Prostate gland (tissue), 2 donors: ENCODE data around the gene CYTH4.

Experiments used
- CTCF ChIP-seq, 4 experiments: fragments of 200-600 bp in 2 of 4; fragments of 450-650 bp in 2 of 4; sonication (generic) in 2 of 4; IDR thresholded peaks; 1 replicate in 3 of 4; 2 replicates in 1 of 4; pipeline ENCODE4 v1.5.1; 2016 to 2019; ENCODE audit warnings: antibody characterized with exemption in 4 of 4, mild to moderate bottlenecking in 2 of 4, moderate library complexity in 2 of 4
- POLR2A ChIP-seq: fragments of 450-650 bp; IDR thresholded peaks from one replicate; pipeline ENCODE4 v1.6.1; 2016; ENCODE audit warnings: antibody characterized with exemption, mild to moderate bottlenecking

- TF ChIP-seq CTCF (IDR thresholded peaks at IDR 0.05), result no peak
- no peak for TF ChIP-seq POLR2A
Measured at GRCh38 chr22:37270928-37271650, 11.2 kb upstream of the CYTH4 start.
